ENCODE results near the gene SCARF2. TPM values are rescaled to one million over a fixed set of nuclear protein-coding genes. Genes with fewer than 3 reads are reported as not detected.
"Not testable (repeated sequence)": the region's sequence is repeated elsewhere in the genome, so short reads cannot be mapped to it uniquely, and the experiment has no call there.

Gene SCARF2
- total and polyA plus RNA-seq, 9 donors: 8.9 to 22.9 (median 19.7) TPM

- Histone ChIP-seq H3K4me3 (ENCODE audit: low read length) (no peak overlapping the region), H3K9me3 (replicated peaks; ENCODE audit: control insufficient read depth, low read depth, low read length) (no peaks in the 10 kb centered on the region), H3K27me3 (ENCODE audit: control insufficient read depth, insufficient read depth, low read length) (peaks cover 12% of the 10 kb centered on the region), H3K4me1 (ENCODE audit: control insufficient read depth, insufficient read depth, low read length) (peaks cover 37% of the 10 kb centered on the region), H3K36me3 (ENCODE audit: control insufficient read depth, insufficient read depth, low read length) (no peaks in the 10 kb centered on the region), H3K27ac (ENCODE audit: low read length) (no peak overlapping the region)
- WGBS (ENCODE audit: insufficient coverage): 71% methylated on average over 5 of the region's 7 CpGs
- DNase-seq: no peak
Observed at GRCh38 chr22:20421507-20421874, 16.1 kb downstream of the SCARF2 start.

- no peak for DNase-seq
- Histone ChIP-seq H3K36me3 (ENCODE audit: control insufficient read depth, insufficient read depth, low read length) (no peaks in the 10 kb centered on the region), H3K9me3 (replicated peaks; ENCODE audit: control insufficient read depth, low read depth, low read length) (no peaks in the 10 kb centered on the region), H3K4me3 (ENCODE audit: low read length) (no peak overlapping the region), H3K4me1 (ENCODE audit: control insufficient read depth, insufficient read depth, low read length) (peaks cover 37% of the 10 kb centered on the region), H3K27ac (ENCODE audit: low read length) (no peak overlapping the region), H3K27me3 (ENCODE audit: control insufficient read depth, insufficient read depth, low read length) (peaks cover 7% of the 10 kb centered on the region)
- 84% methylated on average over 9 of the region's 11 CpGs for WGBS (ENCODE audit: insufficient coverage)
Observed at GRCh38 chr22:20420157-20420842, 17.3 kb downstream of the SCARF2 start.

GRCh38 chr22:20419664-20419951 lies 18.0 kb downstream of the SCARF2 start:
- no peak overlapping the region for H3K27ac ChIP-seq (ENCODE audit: low read length)
- DNase-seq: no peak
- no peak overlapping the region for H3K4me3 ChIP-seq (ENCODE audit: low read length)
- peaks cover 6% of the 10 kb centered on the region for H3K27me3 ChIP-seq (ENCODE audit: control insufficient read depth, insufficient read depth, low read length)
- peaks cover 31% of the 10 kb centered on the region for H3K4me1 ChIP-seq (ENCODE audit: control insufficient read depth, insufficient read depth, low read length)
- no peaks in the 10 kb centered on the region for H3K36me3 ChIP-seq (ENCODE audit: control insufficient read depth, insufficient read depth, low read length)
- 100% methylated on average over 1 of the region's 2 CpGs for WGBS (ENCODE audit: insufficient coverage)
- no peaks in the 10 kb centered on the region for H3K9me3 ChIP-seq (replicated peaks; ENCODE audit: control insufficient read depth, low read depth, low read length)

- H3K9me3 ChIP-seq (replicated peaks; ENCODE audit: control insufficient read depth, low read depth, low read length): no peaks in the 10 kb centered on the region
- no peaks in the 10 kb centered on the region for H3K36me3 ChIP-seq (ENCODE audit: control insufficient read depth, insufficient read depth, low read length)
- H3K4me3 ChIP-seq (ENCODE audit: low read length): peak overlapping the region; percentile 29
- H3K27me3 ChIP-seq (ENCODE audit: control insufficient read depth, insufficient read depth, low read length): peaks cover 3% of the 10 kb centered on the region
- DNase-seq: peak; percentile 92
- 2% methylated on average over 31 of the region's 42 CpGs for WGBS (ENCODE audit: insufficient coverage)
- H3K4me1 ChIP-seq (ENCODE audit: control insufficient read depth, insufficient read depth, low read length): peaks cover 18% of the 10 kb centered on the region
- H3K27ac ChIP-seq (ENCODE audit: low read length): peak overlapping the region; percentile 59
Observed at GRCh38 chr22:20418211-20418788, 19.3 kb downstream of the SCARF2 start.

- DNase-seq; H3K36me3 ChIP-seq (ENCODE audit: control insufficient read depth, insufficient read depth, low read length); H3K27me3 ChIP-seq (ENCODE audit: control insufficient read depth, insufficient read depth, low read length); H3K27ac ChIP-seq (ENCODE audit: low read length); H3K9me3 ChIP-seq (replicated peaks; ENCODE audit: control insufficient read depth, low read depth, low read length); H3K4me3 ChIP-seq (ENCODE audit: low read length); H3K4me1 ChIP-seq (ENCODE audit: control insufficient read depth, insufficient read depth, low read length): not testable (repeated sequence)
- no CpG with 5 or more reads among the region's 3 CpGs for WGBS (ENCODE audit: insufficient coverage)
Observed at GRCh38 chr22:20415699-20416098, 21.9 kb downstream of the SCARF2 start.

- H3K36me3 ChIP-seq (ENCODE audit: control insufficient read depth, insufficient read depth, low read length): not testable (repeated sequence)
Observed at GRCh38 chr22:20415241-20415640, 22.4 kb downstream of the SCARF2 start.

GRCh38 chr22:20414450-20414849 lies 23.2 kb downstream of the SCARF2 start:
- no peak overlapping the region for H3K27ac ChIP-seq (ENCODE audit: low read length)
- H3K27me3 ChIP-seq (ENCODE audit: control insufficient read depth, insufficient read depth, low read length): peaks cover 3% of the 10 kb centered on the region
- no peak overlapping the region for H3K4me3 ChIP-seq (ENCODE audit: low read length)
- peaks cover 4% of the 10 kb centered on the region for H3K4me1 ChIP-seq (ENCODE audit: control insufficient read depth, insufficient read depth, low read length)
- no peaks in the 10 kb centered on the region for H3K9me3 ChIP-seq (replicated peaks; ENCODE audit: control insufficient read depth, low read depth, low read length)
- no peak for DNase-seq
- 69% methylated on average over 2 of the region's 3 CpGs for whole genome bisulfite sequencing (ENCODE audit: insufficient coverage)
- no peaks in the 10 kb centered on the region for H3K36me3 ChIP-seq (ENCODE audit: control insufficient read depth, insufficient read depth, low read length)

More at GRCh38 chr22:20415241-20415640, 22.4 kb downstream of the SCARF2 start:
- not testable (repeated sequence) for H3K27ac ChIP-seq (ENCODE audit: low read length); H3K27me3 ChIP-seq (ENCODE audit: control insufficient read depth, insufficient read depth, low read length); DNase-seq; H3K9me3 ChIP-seq (replicated peaks; ENCODE audit: control insufficient read depth, low read depth, low read length); H3K4me3 ChIP-seq (ENCODE audit: low read length); H3K4me1 ChIP-seq (ENCODE audit: control insufficient read depth, insufficient read depth, low read length)
- no CpG with 5 or more reads among the region's 3 CpGs for WGBS (ENCODE audit: insufficient coverage)

- 70% methylated on average over 5 of the region's 5 CpGs for WGBS (ENCODE audit: insufficient coverage)
- no peak overlapping the region for H3K27ac ChIP-seq (ENCODE audit: low read length)
- peaks cover 3% of the 10 kb centered on the region for H3K27me3 ChIP-seq (ENCODE audit: control insufficient read depth, insufficient read depth, low read length)
- no peaks in the 10 kb centered on the region for H3K36me3 ChIP-seq (ENCODE audit: control insufficient read depth, insufficient read depth, low read length)
- H3K9me3 ChIP-seq (replicated peaks; ENCODE audit: control insufficient read depth, low read depth, low read length): no peaks in the 10 kb centered on the region
- no peak overlapping the region for H3K4me3 ChIP-seq (ENCODE audit: low read length)
- H3K4me1 ChIP-seq (ENCODE audit: control insufficient read depth, insufficient read depth, low read length): peaks cover 4% of the 10 kb centered on the region
- DNase-seq: no peak
Observed at GRCh38 chr22:20414059-20414440, 23.6 kb downstream of the SCARF2 start.

GRCh38 chr22:20413217-20414058 lies 24.2 kb downstream of the SCARF2 start:
- no peak for DNase-seq
- 89% methylated on average over 7 of the region's 9 CpGs for WGBS (ENCODE audit: insufficient coverage)

GRCh38 chr22:20412474-20413216 lies 25.0 kb downstream of the SCARF2 start:
- H3K27me3 ChIP-seq (ENCODE audit: control insufficient read depth, insufficient read depth, low read length): peaks cover 3% of the 10 kb centered on the region
- H3K4me1 ChIP-seq (ENCODE audit: control insufficient read depth, insufficient read depth, low read length): no peaks in the 10 kb centered on the region
- no peaks in the 10 kb centered on the region for H3K9me3 ChIP-seq (replicated peaks; ENCODE audit: control insufficient read depth, low read depth, low read length)
- H3K27ac ChIP-seq (ENCODE audit: low read length): no peak overlapping the region
- H3K4me3 ChIP-seq (ENCODE audit: low read length): no peak overlapping the region
- 64% methylated on average over 6 of the region's 10 CpGs for WGBS (ENCODE audit: insufficient coverage)
- peaks cover 3% of the 10 kb centered on the region for H3K36me3 ChIP-seq (ENCODE audit: control insufficient read depth, insufficient read depth, low read length)
- no peak for DNase-seq

More at GRCh38 chr22:20413217-20414058, 24.2 kb downstream of the SCARF2 start:
- Histone ChIP-seq H3K36me3 (ENCODE audit: control insufficient read depth, insufficient read depth, low read length) (no peaks in the 10 kb centered on the region), H3K27ac (ENCODE audit: low read length) (no peak overlapping the region), H3K4me1 (ENCODE audit: control insufficient read depth, insufficient read depth, low read length) (peaks cover 2% of the 10 kb centered on the region), H3K9me3 (replicated peaks; ENCODE audit: control insufficient read depth, low read depth, low read length) (no peaks in the 10 kb centered on the region), H3K4me3 (ENCODE audit: low read length) (no peak overlapping the region), H3K27me3 (ENCODE audit: control insufficient read depth, insufficient read depth, low read length) (peaks cover 3% of the 10 kb centered on the region)

All from muscle of leg (tissue), 11 donors.